Fibroblast of lung (primary cell): ENCODE results near the gene POLR2J.
"Not testable (repeated sequence)": the region's sequence is repeated elsewhere in the genome, so short reads cannot be mapped to it uniquely, and the experiment has no call there.

ENCODE experiments used
- EZH2 ChIP-seq: IDR thresholded peaks from 2 replicates; pipeline ENCODE4 v1.5.1; 2012; ENCODE audit warnings: low read length, control low read depth, mild to moderate bottlenecking; ENCODE audit errors: missing control alignments
- TF ChIP-seq, protein P1 (sequence below), 2 donors: IDR thresholded peaks in 1 of 2; conservative IDR thresholded peaks in 1 of 2; 1 replicate in 1 of 2; 2 replicates in 1 of 2; pipeline ENCODE4 v1.5.1; 2011 to 2012; ENCODE audit warnings: low read length in 2 of 2, control low read depth in 1 of 2, inconsistent platforms in 1 of 2, low read depth in 1 of 2, mild to moderate bottlenecking in 1 of 2

DNA sequence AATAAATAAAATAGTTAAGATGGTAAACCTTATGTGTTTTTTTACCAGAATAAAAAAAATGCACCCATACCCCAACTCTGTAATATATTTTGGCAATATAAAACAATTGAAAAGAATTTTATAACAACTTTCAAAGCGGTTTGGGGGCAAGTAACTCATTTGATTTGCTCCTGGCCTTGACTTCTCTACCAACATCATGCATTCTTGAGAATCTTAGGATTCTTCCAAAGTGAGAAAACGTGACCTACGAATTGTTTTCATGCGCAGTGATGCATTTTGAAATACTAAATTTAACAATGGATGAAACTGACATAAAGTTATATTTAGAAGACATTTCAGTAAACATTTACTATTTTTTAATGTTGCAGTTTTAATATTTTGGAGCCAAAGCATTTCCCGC, 42.1 kb upstream of the POLR2J start:
- TF ChIP-seq, protein P1, sequence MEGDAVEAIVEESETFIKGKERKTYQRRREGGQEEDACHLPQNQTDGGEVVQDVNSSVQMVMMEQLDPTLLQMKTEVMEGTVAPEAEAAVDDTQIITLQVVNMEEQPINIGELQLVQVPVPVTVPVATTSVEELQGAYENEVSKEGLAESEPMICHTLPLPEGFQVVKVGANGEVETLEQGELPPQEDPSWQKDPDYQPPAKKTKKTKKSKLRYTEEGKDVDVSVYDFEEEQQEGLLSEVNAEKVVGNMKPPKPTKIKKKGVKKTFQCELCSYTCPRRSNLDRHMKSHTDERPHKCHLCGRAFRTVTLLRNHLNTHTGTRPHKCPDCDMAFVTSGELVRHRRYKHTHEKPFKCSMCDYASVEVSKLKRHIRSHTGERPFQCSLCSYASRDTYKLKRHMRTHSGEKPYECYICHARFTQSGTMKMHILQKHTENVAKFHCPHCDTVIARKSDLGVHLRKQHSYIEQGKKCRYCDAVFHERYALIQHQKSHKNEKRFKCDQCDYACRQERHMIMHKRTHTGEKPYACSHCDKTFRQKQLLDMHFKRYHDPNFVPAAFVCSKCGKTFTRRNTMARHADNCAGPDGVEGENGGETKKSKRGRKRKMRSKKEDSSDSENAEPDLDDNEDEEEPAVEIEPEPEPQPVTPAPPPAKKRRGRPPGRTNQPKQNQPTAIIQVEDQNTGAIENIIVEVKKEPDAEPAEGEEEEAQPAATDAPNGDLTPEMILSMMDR (conservative IDR thresholded peaks at IDR 0.05 in 1 of 2, IDR thresholded peaks at IDR 0.05 in 1 of 2; ENCODE audit: low read depth in 1 of 2, low read length in 2 of 2), result not testable (repeated sequence)
- not testable (repeated sequence) for TF ChIP-seq EZH2
